RCC 7860 (cell line): ENCODE measurements around the gene MAPK8IP3.
"Not testable (repeated sequence)": the region's sequence is repeated elsewhere in the genome, so short reads cannot be mapped to it uniquely, and the experiment has no call there.

Experiments
- DNase-seq: peaks from one replicate; pipeline ENCODE4 v3.0.0-alpha.2; 2015; ENCODE audit warnings: low spot score
- FAIRE-seq: peaks from 2 replicates; lab custom pipeline; 2012; peaks lifted over from hg19 to GRCh38; lab: Jason Lieb, UNC

MAPK8IP3 gene

DNA sequence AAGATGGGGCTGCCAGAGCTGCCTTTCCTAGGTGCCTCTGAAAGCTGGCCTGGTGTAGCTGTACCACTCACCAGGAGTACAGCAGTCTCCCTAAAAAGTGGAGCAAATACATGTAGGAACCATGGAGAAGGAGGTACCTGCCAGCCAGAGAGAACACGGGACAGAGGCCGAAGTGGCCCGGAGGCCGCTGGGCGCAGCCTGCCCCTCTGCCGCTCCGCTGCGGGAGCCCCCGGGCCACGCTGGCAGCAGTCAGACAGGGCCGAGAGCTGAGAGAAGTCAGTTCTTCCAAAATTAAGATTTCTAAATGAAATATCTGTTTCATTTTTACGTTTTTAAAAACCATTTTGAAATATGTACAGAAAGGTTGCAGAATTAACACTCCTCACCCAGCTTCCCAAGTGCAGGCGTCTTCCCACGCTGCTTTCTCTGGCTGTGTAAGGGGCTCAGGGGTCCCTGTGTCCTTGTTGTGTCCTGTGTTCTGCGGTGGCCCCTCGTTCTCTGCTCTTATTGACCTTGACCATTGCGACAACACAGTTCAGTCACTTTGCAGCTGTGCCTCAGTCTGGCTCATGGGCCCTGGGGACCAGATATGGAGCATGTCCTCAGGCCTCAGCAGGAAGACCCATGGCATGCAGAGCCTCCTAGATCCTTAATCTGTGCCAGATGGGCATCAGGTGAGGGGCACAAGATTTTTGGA is 5.0 kb downstream of the MAPK8IP3 start:
- no peak for DNase-seq
- FAIRE-seq = no peak

DNA sequence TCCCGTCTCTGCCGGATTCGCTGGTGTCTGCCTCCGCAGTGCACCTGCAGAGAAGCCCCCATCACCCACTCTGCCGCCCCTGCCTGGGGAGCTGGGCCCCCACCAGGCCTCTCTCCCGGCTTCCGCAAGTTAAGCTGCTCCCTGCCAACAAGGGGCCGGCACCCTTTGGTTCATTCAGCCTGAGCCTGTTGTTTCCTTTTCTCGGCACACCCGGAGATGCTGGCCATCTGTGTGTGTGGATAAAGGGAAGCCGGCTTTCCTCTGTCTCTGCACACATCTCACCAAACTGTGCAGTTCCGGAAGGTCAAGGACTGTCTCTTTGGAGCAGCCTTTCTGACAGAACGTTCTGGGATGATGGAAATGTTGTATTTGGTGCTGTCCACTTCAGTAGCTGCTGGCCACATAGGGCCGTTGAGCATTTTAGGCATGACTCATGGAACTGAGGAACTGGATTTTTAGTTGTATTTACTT is 6.8 kb downstream of the MAPK8IP3 start:
- FAIRE-seq = no peak
- no peak for DNase-seq

GRCh38 chr16:1713331-1713730 is 7.3 kb downstream of the MAPK8IP3 start:
- FAIRE-seq (no peak), DNase-seq (no peak)

DNA sequence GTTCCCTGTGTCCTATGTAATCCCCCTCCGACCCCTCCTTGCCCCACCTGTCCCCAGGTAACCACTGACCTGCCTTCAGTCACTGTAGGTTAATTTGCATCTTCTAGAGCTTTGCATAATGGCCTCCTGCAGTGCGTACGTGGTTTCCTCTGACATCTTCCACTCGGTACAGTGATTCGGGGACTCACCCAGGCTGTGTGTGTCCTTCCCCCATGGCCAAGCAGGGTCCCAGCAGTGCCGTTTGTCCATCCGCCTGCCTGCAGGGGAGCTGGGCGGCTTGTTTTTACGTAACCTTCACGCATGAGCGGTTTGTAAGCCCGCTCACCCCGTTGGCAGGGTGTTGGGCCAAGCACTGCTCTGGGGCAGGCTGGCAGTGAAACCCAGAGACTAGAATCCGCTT is 7.9 kb downstream of the MAPK8IP3 start:
- FAIRE-seq (no peak), DNase-seq (no peak)

GRCh38 chr16:1715220-1715619 is 9.2 kb downstream of the MAPK8IP3 start:
- FAIRE-seq = no peak
- DNase-seq = no peak

GRCh38 chr16:1718236-1718635 is 12.2 kb downstream of the MAPK8IP3 start:
- DNase-seq, FAIRE-seq: not testable (repeated sequence)

- not testable (repeated sequence) for DNase-seq, FAIRE-seq
Observed at GRCh38 chr16:1719559-1720229, 13.7 kb downstream of the MAPK8IP3 start.

GRCh38 chr16:1721372-1721771 is 15.4 kb downstream of the MAPK8IP3 start:
- no peak for DNase-seq
- no peak for FAIRE-seq

DNA sequence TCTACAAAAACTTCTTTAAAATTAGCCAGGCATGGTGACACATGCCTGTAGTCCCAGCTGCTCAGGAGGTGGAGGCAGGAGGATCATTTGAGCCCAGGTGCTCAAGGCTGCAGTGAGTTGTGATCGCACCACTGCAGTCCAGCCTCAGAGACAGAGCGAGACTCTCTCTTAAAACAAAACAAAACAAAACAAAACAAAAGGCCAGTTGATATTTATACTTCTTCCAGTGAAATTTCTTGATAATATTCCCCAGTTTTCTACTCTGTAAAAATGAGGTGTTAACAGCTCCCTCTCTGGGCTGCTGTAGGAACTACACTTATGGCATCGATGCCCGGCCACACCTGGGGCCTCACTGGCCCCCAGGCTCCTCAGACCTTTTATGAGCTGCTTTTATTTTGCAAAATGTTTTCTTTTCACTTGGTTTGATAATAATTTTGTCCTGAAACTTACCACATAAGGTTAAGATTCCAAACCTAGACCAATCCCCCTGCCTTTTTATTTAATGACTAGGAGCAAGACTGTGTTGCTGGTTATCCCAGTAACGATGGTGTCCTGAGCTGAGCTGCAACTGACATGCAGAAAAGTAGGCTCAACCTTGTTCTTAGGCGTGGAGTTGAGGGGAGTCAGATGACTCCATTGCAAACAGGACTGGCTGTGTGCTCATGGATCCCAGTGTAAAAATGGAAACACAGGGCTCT is 17.6 kb downstream of the MAPK8IP3 start:
- FAIRE-seq (peak; percentile 16), DNase-seq (peak; percentile 12)

- DNase-seq (no peak), FAIRE-seq (no peak)
Observed at GRCh38 chr16:1724491-1724890, 18.5 kb downstream of the MAPK8IP3 start.

DNA sequence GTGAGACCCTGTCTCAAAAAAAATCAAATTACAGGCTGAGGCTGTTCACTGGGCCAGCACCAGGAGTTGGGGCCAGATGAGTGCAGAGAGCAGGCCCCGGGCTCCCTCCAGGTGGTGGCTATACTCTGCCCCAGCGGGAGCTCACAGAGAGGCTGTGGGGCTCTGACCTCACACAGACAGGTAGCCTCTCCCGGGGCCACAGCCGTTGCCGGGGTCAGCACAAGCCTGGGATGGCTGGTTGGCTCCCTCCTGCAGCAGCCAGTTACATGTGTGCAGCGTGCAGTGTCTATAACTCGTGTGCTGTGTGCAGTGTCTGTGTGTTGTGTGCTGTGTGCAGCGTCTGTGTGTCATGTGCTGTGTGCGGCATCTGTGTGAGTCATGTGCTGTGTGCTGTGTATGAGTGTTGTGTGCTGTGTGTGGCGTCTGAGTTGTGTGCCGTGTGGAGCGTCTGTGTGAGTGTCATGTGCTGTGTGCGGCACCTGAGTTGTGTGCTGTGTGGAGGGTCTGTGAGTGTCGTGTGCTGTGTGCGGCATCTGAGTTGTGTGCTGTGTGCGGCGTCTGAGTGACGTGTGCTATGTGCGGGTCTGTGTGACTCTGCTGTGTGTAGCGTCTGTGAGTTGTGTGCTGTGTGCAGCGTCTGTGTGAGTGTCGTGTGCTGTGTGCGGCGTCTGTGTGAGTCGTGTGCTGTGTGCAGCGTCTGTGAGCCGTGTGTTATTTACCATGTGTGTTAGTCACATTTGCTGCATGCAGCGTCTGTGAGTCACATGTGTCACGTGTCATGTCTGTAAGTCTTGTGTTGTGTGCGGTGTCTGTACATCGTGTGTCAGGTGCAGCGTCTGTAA is 20.9 kb downstream of the MAPK8IP3 start:
- no peak for DNase-seq
- no peak for FAIRE-seq

DNA sequence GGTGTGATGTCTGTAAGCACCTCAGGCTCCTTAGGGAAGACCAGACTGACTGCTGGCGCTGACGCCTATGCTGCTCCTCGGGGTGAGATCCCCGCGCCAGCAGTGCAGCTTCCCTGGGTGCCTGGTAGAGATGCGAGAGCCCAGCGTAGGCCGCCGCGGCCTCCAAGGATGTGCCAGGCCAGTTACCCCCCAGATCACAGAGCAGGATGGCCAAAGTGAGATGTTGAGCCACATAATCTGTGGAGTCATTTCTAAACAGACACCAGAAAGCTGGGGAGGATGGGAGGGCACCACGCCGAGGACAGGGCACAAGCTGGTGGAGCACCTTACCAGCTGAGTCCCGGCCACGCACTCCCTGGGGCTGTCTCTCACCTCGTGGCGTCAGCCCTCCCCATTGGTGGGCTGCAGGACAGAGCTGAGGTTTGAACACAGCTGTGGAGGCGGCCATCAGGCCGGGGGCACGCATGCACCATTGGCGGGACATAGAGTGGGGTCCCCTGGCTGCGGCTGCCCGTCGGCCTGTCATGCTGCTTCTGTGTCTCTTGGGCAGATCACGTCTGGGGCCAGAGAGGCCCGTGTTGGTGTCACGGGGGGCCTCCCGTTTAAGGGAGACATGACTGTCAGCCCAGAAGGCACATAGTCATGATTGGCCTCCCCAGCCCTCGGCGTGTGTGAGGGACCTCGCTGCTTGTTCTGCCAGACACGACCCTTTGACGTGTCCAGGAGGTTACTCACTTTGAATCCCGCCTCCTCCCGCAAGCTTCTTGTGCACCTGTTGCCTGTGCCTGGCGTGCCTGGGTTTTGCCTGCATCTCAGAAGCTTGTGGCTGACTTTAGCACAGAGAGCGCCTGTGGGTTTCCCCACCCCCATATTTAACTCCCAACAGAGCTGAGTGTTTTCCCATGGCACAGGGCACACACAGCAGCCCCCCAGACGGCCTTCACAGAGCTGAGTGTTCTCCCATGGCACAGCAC is 21.9 kb downstream of the MAPK8IP3 start:
- no peak for FAIRE-seq
- DNase-seq = no peak

GRCh38 chr16:1729026-1729425 is 23.0 kb downstream of the MAPK8IP3 start:
- DNase-seq = no peak
- no peak for FAIRE-seq

DNA sequence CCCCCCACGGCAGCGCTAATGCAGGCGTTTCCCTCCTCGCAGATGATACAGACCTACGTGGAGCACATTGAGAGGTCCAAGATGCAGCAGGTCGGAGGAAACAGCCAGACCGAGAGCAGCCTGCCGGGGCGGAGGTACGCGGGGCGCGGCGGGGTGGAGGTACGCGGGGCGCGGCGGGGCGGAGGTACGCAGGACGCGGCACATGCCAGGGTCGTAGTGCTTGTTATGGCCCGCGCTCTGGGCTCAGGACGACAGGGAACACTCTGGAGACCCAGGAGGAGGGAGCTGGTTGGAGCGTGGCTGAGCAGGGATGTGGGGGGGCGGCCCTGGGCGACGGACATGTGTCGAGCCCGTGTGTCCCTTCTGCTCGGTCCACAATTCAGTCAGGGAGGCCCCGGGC is 23.4 kb downstream of the MAPK8IP3 start:
- DNase-seq (no peak), FAIRE-seq (no peak)

DNA sequence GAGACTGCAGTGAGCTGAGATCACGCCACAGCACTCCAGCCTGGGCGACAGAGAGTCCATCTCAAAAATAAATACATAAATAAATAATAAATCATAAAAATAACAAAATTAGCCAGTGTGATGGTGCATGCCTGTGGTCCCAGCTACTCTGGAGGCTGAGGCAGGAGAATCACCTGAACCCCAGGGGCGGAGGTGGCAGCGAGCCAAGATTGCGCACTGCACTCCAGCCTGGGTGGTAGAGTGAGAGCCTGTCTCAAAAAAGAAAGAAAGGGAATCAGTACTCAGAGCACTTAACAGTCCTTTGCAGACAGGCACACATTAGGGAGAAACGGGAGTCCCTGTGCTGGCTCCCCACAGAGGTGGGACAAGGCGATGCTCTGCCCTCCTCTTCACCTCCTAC is 25.1 kb downstream of the MAPK8IP3 start:
- FAIRE-seq (no peak), DNase-seq (no peak)

DNA sequence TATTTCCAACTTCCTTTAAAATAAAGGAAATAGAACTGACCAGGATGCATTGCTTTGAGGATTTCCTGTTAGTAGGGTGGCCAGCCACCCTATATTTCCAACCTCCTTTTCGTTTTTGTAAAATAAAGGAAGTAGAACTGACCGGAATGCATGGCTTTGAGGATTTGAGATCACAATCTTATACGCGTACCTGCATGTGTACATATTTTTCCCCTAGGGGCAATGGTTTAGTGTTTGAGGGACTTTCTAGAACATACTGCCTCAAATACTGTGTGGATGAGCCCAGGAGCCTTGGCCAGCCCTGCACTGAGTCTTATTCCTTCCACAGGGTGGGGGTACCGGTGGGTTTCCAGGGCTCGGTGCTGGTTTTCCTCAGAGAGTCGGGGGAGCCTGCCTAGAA is 25.6 kb downstream of the MAPK8IP3 start:
- DNase-seq = no peak
- FAIRE-seq = no peak

- FAIRE-seq (no peak), DNase-seq (no peak)
Observed at GRCh38 chr16:1732071-1732470, 26.1 kb downstream of the MAPK8IP3 start.

- not testable (repeated sequence) for DNase-seq, FAIRE-seq
Observed at GRCh38 chr16:1732551-1732987, 26.6 kb downstream of the MAPK8IP3 start.

- DNase-seq = no peak
- FAIRE-seq = no peak
Observed at GRCh38 chr16:1734123-1734522, 28.1 kb downstream of the MAPK8IP3 start.

GRCh38 chr16:1734816-1735215 is 28.8 kb downstream of the MAPK8IP3 start:
- no peak for DNase-seq
- no peak for FAIRE-seq
